Adrenal gland (tissue), 5 donors: ENCODE data around the gene CCDC3.

Experiments used
- CTCF ChIP-seq, 6 experiments: fragments of 450-650 bp in 4 of 6; fragments of 200-600 bp in 2 of 6; sonication (generic) in 1 of 6; IDR thresholded peaks; 1 replicate in 5 of 6; 2 replicates in 1 of 6; pipeline versions ENCODE4 v1.5.1 to v1.8.0; 2016 to 2021; ENCODE audit warnings: antibody characterized with exemption in 6 of 6, mild to moderate bottlenecking in 2 of 6, moderate library complexity in 1 of 6
- POLR2A ChIP-seq, 2 donors: fragments of 450-650 bp; IDR thresholded peaks; one replicate each; pipeline ENCODE4 v1.6.1; 2017; ENCODE audit warnings: antibody characterized with exemption in 2 of 2, mild to moderate bottlenecking in 2 of 2, moderate library complexity in 1 of 2
- donor health status: DM: no; HTN: no; CAD: no.

DNA sequence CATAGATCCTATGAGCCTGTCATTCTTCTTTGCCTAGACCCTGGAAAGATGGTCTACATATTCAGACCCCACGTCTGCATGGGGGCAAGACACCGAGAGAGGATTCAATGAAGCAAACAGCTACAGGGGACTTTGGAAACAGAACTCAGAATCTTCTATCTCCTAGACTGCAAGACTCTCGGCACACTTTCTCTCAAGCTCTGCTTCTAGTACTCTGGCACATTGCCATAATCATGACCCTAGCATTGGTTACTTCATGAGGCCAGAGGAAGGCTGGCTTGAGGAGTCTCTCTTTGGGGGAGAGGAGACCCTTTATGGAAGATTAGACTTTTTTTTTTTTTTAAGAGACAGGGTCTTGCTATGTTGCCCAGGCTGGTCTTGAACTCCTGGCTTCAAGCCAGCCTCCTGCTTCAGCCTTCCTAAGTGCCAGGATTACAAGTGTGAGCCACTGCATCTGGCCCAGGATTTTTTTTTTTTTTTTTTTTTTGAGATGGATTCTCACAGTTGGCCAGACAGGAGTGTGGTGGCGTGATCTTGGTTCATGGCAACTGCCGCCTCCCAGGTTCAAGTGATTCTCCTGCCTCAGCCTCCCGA lies 20.7 kb downstream of the CCDC3 start:
- TF ChIP-seq CTCF (IDR thresholded peaks at IDR 0.05), result no peak
- TF ChIP-seq POLR2A (IDR thresholded peaks at IDR 0.05), result no peak
